HepG2 (cell line): ENCODE data around the gene CACNA1I. TPM values are rescaled to one million over a fixed set of nuclear protein-coding genes. Genes with fewer than 3 reads are reported as not detected.

Source experiments
- CBX2 ChIP-seq, 2 experiments: fragments of 200-600 bp in 1 of 2; sonication (generic); formaldehyde crosslinking in 1 of 2; IDR thresholded peaks; 2 replicates each; pipeline versions ENCODE4 v1.7.0 to v1.8.1; 2018 to 2022; ENCODE audit warnings: low read depth in 2 of 2, low read length in 1 of 2, mild to moderate bottlenecking in 1 of 2, missing genetic modification reagents in 1 of 2
- CENPT ChIP-seq: sonication (generic); formaldehyde crosslinking; IDR thresholded peaks from 2 replicates; pipeline ENCODE4 v1.8.0; 2022; ENCODE audit warnings: low read depth, mild to moderate bottlenecking, moderate library complexity, missing genetic modification reagents
- CSRNP1 ChIP-seq: sonication (generic); formaldehyde crosslinking; IDR thresholded peaks from 2 replicates; pipeline ENCODE4 v1.8.1; 2023; ENCODE audit warnings: mild to moderate bottlenecking, missing genetic modification reagents
- HNRNPK ChIP-seq: fragments of 200-400 bp; formaldehyde crosslinking; IDR thresholded peaks from 2 replicates; pipeline ENCODE4 v1.6.1; 2018; ENCODE audit warnings: low read length, low read depth, moderate library complexity, mild to moderate bottlenecking; ENCODE audit not compliant: poor library complexity, severe bottlenecking
- ISL2 ChIP-seq: sonication (generic); formaldehyde crosslinking; IDR thresholded peaks from 2 replicates; pipeline ENCODE4 v1.5.0; 2020; ENCODE audit warnings: missing genetic modification reagents
- MYC ChIP-seq: sonication (generic); formaldehyde crosslinking; IDR thresholded peaks from 2 replicates; pipeline ENCODE4 v1.9.0; 2021; ENCODE audit warnings: missing genetic modification reagents, borderline replicate concordance
- MZF1 ChIP-seq: sonication (generic); formaldehyde crosslinking; IDR thresholded peaks from 2 replicates; pipeline ENCODE4 v1.8.1; 2023; ENCODE audit warnings: mild to moderate bottlenecking, missing genetic modification reagents, borderline replicate concordance
- NAIF1 ChIP-seq: sonication (generic); formaldehyde crosslinking; IDR thresholded peaks from 2 replicates; pipeline ENCODE4 v1.5.0; 2020; ENCODE audit warnings: mild to moderate bottlenecking, missing genetic modification reagents, borderline replicate concordance
- NFYB ChIP-seq: sonication (generic); formaldehyde crosslinking; IDR thresholded peaks from 2 replicates; pipeline ENCODE4 v1.4.0; 2020; ENCODE audit warnings: missing genetic modification reagents
- NR2F6 ChIP-seq, 2 experiments: IDR thresholded peaks; 2 replicates each; pipeline ENCODE4 v1.6.1; 2016; ENCODE audit warnings: antibody characterized with exemption in 1 of 2, mild to moderate bottlenecking in 1 of 2
- NR3C1 ChIP-seq: sonication (generic); formaldehyde crosslinking; IDR thresholded peaks from 2 replicates; pipeline ENCODE4 v1.4.0; 2020; ENCODE audit warnings: missing genetic modification reagents
- RARA ChIP-seq: IDR thresholded peaks from 2 replicates; pipeline ENCODE4 v1.6.1; 2016; ENCODE audit warnings: missing genetic modification reagents, missing compliant biosample characterization
- RXRB ChIP-seq: IDR thresholded peaks from 2 replicates; pipeline ENCODE4 v1.6.1; 2016; ENCODE audit warnings: borderline replicate concordance, missing genetic modification reagents, missing compliant biosample characterization
- SMAD3 ChIP-seq: sonication (generic); formaldehyde crosslinking; IDR thresholded peaks from 2 replicates; pipeline ENCODE4 v1.4.0; 2020; ENCODE audit warnings: missing genetic modification reagents
- SNAPC2 ChIP-seq: sonication (generic); formaldehyde crosslinking; IDR thresholded peaks from 2 replicates; pipeline ENCODE4 v1.8.1; 2022; ENCODE audit warnings: mild to moderate bottlenecking, missing genetic modification reagents
- SRY ChIP-seq: sonication (generic); formaldehyde crosslinking; IDR thresholded peaks from 2 replicates; pipeline ENCODE4 v1.8.0; 2022; ENCODE audit warnings: mild to moderate bottlenecking, missing genetic modification reagents
- TBP ChIP-seq: sonication (generic); formaldehyde crosslinking; IDR thresholded peaks from 2 replicates; pipeline ENCODE4 v1.5.0; 2020; ENCODE audit warnings: missing genetic modification reagents
- ZBTB3 ChIP-seq: sonication (generic); formaldehyde crosslinking; IDR thresholded peaks from 2 replicates; pipeline ENCODE4 v1.4.0; 2020; ENCODE audit warnings: low read depth, mild to moderate bottlenecking, moderate library complexity, missing genetic modification reagents, borderline replicate concordance
- ZBTB49 ChIP-seq: sonication (generic); formaldehyde crosslinking; IDR thresholded peaks from 2 replicates; pipeline ENCODE4 v1.4.0; 2020; ENCODE audit warnings: missing genetic modification reagents, borderline replicate concordance
- ZBTB8A ChIP-seq: sonication (generic); formaldehyde crosslinking; IDR thresholded peaks from 2 replicates; pipeline ENCODE4 v1.4.0; 2020; ENCODE audit warnings: mild to moderate bottlenecking, low read depth, missing genetic modification reagents, borderline replicate concordance
- ZFP36L2 ChIP-seq: sonication (generic); formaldehyde crosslinking; IDR thresholded peaks from 2 replicates; pipeline ENCODE4 v1.4.0; 2020; ENCODE audit warnings: missing genetic modification reagents
- ZNF10 ChIP-seq: sonication (generic); formaldehyde crosslinking; IDR thresholded peaks from 2 replicates; pipeline ENCODE4 v1.4.0; 2020; ENCODE audit warnings: mild to moderate bottlenecking, low read depth, missing genetic modification reagents, borderline replicate concordance
- ZNF251 ChIP-seq: sonication (generic); formaldehyde crosslinking; IDR thresholded peaks from 2 replicates; pipeline ENCODE4 v1.9.0; 2021; ENCODE audit warnings: mild to moderate bottlenecking, missing genetic modification reagents
- ZNF337 ChIP-seq: sonication (generic); formaldehyde crosslinking; IDR thresholded peaks from 2 replicates; pipeline ENCODE4 v1.5.1; 2020; ENCODE audit warnings: missing genetic modification reagents, low read depth, mild to moderate bottlenecking, borderline replicate concordance
- ZSCAN20 ChIP-seq: sonication (generic); formaldehyde crosslinking; IDR thresholded peaks from 2 replicates; pipeline ENCODE4 v1.4.0; 2020; ENCODE audit warnings: missing genetic modification reagents, mild to moderate bottlenecking, borderline replicate concordance
- polyA plus RNA-seq, 8 experiments: library from polyadenylated mRNA; depleted of rRNA in 3 of 8; stranded (reverse) in 7 of 8; unstranded in 1 of 8; fragments of >200 nt; fragmentation: Illumina TruSeq in 4 of 8; extraction: Trizol in 4 of 8; gene quantifications; 2 replicates each; pipeline versions ENCODE4 v1.2.1 to v1.2.3, GENCODE V29; 2011 to 2016; ENCODE audit warnings: low read depth in 4 of 8, missing spikeins in 1 of 8, mixed read lengths in 1 of 8; ENCODE audit not compliant: insufficient read depth in 1 of 8
- total RNA-seq, 5 experiments: library from RNA; depleted of rRNA; stranded (reverse); fragments of >200 nt; fragmentation: Illumina TruSeq; extraction: Trizol; gene quantifications; 2 replicates each; pipeline ENCODE4 v1.2.3, GENCODE V29; 2016; ENCODE audit warnings: low read depth in 1 of 5

The CACNA1I gene
- total and polyA plus RNA-seq, 2 of the 13 experiments (the other 11 are each of a cell fraction or from before 2014, with no cell fraction given), result not detected

DNA sequence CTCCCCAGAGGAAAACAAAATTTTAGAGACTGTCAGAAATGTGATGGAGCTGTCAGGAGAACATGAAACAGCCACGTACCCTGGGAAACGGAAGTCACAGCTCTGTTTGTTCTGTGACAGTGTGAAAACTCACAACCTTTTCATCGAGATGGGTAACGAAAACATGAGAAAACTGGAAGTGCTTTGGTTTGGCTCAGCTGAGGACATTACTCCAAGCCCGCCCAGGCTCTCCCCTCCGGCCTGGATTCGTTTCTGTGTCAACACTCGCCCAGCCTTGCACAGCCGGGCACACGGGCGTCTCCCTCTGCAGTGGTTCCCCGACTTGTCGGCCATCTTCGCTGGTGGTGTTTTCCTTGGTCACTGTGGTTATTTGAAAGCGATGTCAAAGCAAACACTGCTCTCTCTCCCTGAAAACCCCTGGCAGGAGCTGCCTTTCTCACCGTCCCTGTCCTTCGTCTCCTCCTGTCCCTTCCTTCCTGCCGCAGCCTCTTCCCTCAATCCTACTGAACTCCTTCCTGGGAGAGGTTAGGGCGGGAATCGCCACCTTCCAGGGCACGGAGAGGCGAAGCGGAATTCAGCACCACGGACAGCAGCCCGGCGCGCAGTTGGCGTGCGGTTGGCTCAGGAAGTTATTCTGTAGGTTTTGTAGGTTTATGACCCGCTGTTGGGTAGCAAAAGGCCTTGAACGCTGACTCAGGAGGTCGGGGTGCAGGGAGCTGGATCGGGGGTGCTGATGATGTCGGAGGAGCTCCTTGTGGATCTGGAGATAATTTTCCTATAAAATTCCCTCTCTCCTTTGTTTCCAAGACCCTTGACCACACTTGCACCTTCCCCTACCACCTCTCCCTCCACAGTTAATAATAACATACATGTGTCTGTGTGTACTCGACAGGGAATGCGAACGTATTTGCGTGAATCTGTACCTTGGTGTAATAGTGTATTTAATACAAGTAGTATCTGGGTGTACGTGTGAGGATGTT is 24.9 kb upstream of the CACNA1I start (continued):
- peak; percentile 77 for TF ChIP-seq RXRB
- no peak for TF ChIP-seq ZBTB8A (CRISPR knock-in tag)
- TF ChIP-seq ZNF251 (CRISPR knock-in tag), result no peak
- TF ChIP-seq ISL2, result peak; percentile 61; the same call in 1 of the 2 replicates
- peak; percentile 98 for TF ChIP-seq NAIF1 (CRISPR knock-in tag)
- TF ChIP-seq MYC, result peak; percentile 52; the same call in 1 of the 2 replicates
- TF ChIP-seq CENPT (CRISPR knock-in tag), result no peak
- TF ChIP-seq NFYB (CRISPR knock-in tag), result no peak
- peak; percentile 66; the same call in 1 of the 2 replicates for TF ChIP-seq CSRNP1 (CRISPR knock-in tag)
- TF ChIP-seq TBP (CRISPR knock-in tag), result no peak
- TF ChIP-seq CBX2 (IDR thresholded peaks at IDR 0.05; ENCODE audit: low read depth, low read length), result no peak
- no peak for TF ChIP-seq CBX2 (CRISPR knock-in tag; IDR thresholded peaks at IDR 0.05; ENCODE audit: low read depth)
- TF ChIP-seq ZBTB3 (CRISPR knock-in tag), result 0 out of 2 replicates have a peak, but pooled peaks have one; percentile 64
- TF ChIP-seq ZNF10 (CRISPR knock-in tag), result no peak
- TF ChIP-seq SRY, result peak; percentile 98
- TF ChIP-seq NR2F6 (IDR thresholded peaks at IDR 0.05), result no peak
- TF ChIP-seq NR2F6 (CRISPR knock-in tag; IDR thresholded peaks at IDR 0.05), result peak; percentile 49; the same call in 1 of the 2 replicates
- no peak for TF ChIP-seq NR3C1 (CRISPR knock-in tag)
- TF ChIP-seq ZSCAN20 (CRISPR knock-in tag), result peak; percentile 87
- peak; percentile 97 for TF ChIP-seq SMAD3 (CRISPR knock-in tag)
- peak; percentile 70; the same call in 1 of the 2 replicates for TF ChIP-seq SNAPC2
- no peak for TF ChIP-seq MZF1 (CRISPR knock-in tag)
- no peak for TF ChIP-seq HNRNPK
- peak; percentile 71 for TF ChIP-seq RARA
- no peak for TF ChIP-seq ZNF337 (CRISPR knock-in tag)
- TF ChIP-seq ZFP36L2 (CRISPR knock-in tag), result peak; percentile 97
- peak; percentile 95; the same call in 1 of the 2 replicates for TF ChIP-seq ZBTB49 (CRISPR knock-in tag)
